Measurements from ENCODE around the gene USF2. TPM values are rescaled to one million over a fixed set of nuclear protein-coding genes. Genes with fewer than 3 reads are reported as not detected.
"Not testable (repeated sequence)": the region's sequence is repeated elsewhere in the genome, so short reads cannot be mapped to it uniquely, and the experiment has no call there.

Gene USF2
- polyA plus RNA-seq, 3 donors: 68.2 to 122 (median 118) TPM

DNA sequence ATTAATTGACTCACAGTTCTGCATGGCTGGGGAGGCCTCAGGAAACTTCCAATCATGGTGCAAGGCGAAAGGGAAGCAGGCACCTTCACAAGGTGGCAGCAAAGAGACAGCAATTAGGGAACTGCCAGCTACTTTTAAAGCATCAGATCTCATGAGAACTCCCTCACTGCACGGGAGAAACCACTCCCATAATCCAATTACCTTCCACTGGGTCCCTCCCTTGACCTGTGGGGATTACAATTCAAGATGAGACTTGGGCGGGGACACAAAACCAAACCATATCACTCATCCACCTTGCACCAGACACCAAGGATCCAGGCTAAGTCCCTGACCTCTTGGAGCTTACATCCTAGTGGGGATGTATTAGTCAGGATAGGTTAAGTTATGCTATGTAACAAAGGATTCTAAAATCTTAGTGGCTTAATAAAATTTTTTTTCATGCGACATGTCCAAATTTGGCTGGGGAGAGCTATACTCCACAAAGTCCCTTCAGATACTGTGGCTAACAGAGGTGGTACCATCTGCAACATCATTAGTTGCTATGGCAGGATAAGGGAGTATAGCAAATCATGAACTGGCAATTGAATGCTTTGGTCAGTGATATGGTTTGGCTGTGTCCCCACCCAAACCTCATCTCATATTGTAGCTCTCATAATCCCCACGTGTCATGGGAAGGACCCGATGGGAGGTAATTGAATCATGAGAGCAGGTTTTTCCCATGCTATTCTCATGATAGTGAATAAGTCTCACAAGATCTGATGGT, 31.9 kb upstream of the USF2 start:
- H3K27ac ChIP-seq (ENCODE audit: low read depth, low read length): no peak overlapping the region
- 79 to 81% (median 80%) methylated on average over 6 of the region's 6 CpGs for WGBS, 3 donors

DNA sequence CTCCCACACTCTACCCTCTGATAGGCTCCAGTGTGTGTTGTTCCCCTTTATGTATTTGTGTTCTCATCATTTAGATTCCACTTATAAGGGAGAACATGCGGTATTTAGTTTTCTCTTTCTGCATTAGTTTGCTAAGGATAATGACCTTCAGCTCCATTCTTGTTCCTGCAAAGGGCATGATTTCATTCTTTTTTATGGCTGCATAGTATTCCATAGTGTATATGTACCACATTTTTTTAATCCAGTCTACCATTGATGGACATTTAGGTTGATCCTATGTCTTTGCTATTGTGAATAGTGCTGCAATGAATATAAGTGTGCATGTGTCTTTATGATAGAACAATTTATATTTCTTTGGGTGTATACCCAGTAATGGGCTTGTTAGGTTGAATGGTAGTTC, 29.2 kb upstream of the USF2 start:
- 88 to 100% (median 91%) methylated on average over 1 of the region's 1 CpG for WGBS, 3 donors
- not testable (repeated sequence) for H3K27ac ChIP-seq (ENCODE audit: low read depth, low read length)

DNA sequence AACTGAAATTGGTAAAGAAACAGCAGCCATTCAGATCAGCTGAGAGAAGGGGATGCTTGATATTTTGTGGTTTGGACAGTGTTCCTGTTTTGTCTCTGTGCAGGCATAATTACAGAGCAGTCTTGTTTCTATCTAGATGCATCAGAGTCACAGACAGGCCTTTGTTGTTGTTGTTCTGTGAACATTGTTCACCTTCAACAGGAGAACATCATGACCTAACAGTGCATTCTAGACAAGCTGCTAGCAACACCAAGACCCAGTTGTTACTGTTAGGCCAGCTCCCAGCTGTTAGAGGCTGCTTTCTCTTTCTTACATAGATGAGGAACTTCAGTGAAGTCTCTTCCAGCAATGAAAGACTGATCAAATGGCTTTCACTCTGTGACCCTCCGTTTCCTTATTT, 28.4 kb upstream of the USF2 start:
- 66 to 80% (median 68%) methylated on average over 1 of the region's 1 CpG for WGBS, 3 donors

DNA sequence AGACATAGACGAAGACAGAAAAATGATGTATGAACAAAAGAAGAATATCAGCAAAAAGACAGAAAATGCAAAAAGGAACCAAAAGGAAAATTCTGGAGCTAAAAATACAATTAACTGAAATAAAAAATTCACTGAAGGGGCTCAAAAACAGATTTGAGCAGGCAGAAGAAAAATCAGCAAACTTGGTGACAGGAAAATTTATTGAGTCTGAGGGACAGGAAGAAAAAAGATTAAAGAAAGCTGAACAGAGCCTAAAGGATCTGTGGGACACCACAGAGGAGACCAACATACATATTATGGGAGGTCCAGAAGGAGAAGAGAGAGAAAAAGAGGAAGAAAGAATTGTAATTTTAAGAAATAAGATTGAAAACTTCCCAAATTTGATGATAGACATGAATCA, 27.3 kb upstream of the USF2 start:
- 89 to 92% (median 89%) methylated on average over 1 of the region's 1 CpG for WGBS, 3 donors
- H3K27ac ChIP-seq (ENCODE audit: low read depth, low read length): no peak overlapping the region

More for the DNA sequence above, 28.4 kb upstream of the USF2 start:
- no peak overlapping the region for H3K27ac ChIP-seq (ENCODE audit: low read depth, low read length)

DNA sequence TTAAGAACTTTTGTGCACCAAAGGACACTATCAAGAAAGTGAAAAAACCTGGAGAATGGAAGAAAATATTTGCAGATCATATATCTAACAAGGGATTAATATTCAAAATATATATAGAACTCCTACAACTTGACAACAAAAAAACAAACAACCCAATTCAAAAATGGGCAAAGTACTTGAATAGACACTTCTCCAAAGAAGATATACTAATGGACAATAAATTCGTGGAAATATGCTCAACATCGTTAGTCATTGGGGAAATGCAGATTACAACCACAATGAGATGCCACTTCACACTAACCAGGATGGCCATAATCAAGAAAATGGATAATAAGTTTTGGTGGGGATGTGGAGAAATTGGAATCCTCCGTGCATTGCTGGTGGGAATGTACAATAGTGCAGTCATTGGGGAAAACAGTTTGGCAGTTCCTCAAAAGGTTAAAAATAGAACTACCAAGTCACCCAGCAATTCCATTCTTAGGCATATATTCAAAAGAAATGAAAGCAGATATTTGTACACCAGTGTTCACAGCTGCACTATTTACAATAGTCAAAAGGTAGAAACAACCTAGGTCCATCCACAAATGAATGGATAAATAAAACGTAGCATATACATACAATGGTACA, 22.2 kb upstream of the USF2 start:
- no peak overlapping the region for H3K27ac ChIP-seq (ENCODE audit: low read depth, low read length)
- 52 to 85% (median 65%) methylated on average over 4 of the region's 4 CpGs for WGBS, 3 donors

DNA sequence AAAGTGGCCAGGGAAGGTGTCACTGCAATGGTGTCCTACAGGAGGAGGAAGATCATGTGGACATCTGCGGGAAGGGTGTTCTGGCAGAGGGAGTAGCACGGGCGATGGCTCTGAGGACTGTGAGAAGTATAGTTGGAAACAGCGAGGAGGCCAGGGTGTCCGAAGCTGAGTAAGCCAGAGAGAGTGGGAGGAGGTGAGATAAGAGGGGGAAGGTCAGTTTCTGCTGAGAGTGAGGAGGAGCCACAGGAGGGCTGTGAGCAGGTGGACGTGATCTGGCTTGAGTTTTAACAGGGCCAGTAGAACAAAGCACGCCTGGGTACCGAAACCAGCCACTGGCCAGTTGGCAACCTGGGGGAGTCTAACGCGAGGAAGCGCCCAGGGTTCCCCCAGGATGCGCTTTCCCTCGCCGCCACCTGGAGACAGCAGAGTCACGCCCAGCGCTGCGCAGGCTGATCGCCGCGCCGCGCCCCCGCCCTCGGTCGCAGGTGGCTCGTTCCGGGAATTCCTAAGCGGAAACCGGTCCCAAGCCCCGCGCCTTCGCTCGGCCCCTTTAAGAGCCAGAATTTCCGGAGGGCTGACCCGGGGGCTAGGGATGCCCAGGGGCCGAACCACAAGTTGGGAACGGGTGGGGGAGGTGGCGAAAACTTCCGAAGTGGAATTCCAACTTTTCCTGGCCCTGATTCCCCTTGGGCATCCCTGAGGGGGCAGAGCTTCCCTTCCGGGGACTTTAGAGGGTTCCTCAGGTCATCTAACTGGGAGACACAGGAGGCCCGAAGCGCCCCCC, 21.0 kb upstream of the USF2 start:
- H3K27ac ChIP-seq (ENCODE audit: low read depth, low read length): no peak overlapping the region

DNA sequence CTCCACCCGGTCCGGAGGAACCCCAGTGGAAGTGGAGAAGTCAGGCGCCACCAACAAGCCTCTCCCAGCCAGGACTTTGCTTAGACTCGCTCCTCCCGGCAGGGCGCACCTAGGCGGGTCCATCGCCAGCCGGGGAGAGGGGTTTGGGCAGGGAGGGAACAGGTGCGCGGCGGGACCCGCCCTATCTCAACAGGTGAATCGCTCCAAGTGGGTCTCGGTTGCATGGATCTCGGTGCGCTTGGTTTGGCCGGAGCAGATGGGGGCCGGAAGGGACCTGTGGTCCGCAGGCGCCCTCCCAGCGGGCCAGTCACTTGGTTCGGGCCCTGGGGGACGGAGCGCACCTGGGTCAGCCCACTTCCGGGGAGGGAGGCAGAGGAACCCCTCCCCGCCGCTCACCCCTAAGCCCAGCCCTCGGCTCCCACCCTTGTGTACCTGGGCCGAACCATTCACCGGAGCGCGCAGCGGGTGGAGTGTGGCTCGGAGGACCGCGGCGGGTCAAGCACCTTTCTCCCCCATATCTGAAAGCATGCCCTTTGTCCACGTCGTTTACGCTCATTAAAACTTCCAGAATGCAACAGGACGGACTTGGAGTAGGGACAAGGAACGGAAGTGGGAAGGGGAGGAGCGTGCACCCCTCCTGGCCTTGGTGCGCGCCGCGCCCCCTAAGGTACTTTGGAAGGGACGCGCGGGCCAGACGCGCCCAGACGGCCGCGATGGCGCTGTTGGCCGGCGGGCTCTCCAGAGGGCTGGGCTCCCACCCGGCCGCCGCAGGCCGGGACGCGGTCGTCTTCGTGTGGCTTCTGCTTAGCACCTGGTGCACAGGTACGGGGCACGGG, 20.2 kb upstream of the USF2 start, which contains the start of gene LSR:
LSR (plus strand) TSS at position 693 of the 836 bp plus-strand sequence; CDS start at position 714, 21 bp downstream.
- no peak within 1 kb of the TSS for H3K27ac ChIP-seq (ENCODE audit: low read depth, low read length)
- 0% methylated on average over 68 to 69 of the region's 69 CpGs for WGBS, 3 donors

More for the DNA sequence above, 21.0 kb upstream of the USF2 start:
- 0 to 4% (median 4%) methylated on average over 36 to 42 of the region's 42 CpGs for WGBS, 3 donors

DNA sequence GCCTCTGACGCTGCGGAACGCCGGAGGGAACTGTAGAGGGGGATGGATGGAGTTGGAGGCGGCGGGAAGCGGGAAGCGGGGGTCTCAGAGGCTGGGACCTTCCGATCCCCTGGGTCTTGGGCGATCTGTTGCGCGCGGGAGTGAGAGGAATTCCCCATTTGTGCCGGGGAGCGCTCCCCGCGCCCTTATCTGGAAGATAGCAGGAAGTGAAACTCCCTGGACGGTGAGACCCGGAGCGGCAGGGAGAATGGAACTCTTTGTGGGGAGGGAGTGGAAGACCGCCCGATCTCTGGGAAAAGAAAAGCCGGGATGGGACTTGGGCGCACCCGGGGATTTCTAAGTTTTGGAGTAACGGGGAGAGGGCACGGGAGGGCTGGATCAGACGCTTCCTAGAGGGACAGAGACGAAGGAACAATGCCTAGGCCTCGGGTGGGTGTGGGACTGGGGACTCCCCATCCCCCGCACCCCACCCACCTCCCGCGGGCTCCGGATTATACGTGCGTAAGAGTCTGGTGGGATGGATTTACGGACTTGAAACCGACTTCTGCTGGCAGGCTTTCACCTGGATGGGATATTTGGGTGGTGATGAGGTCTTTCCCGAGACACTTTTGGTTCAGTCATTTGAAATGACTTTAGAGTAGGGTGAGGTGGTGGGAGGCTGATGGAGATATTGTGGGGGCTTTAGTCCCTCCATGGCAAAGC, 19.5 kb upstream of the USF2 start:
- WGBS, 3 donors: 3 to 13% (median 10%) methylated on average over 39 of the region's 39 CpGs

DNA sequence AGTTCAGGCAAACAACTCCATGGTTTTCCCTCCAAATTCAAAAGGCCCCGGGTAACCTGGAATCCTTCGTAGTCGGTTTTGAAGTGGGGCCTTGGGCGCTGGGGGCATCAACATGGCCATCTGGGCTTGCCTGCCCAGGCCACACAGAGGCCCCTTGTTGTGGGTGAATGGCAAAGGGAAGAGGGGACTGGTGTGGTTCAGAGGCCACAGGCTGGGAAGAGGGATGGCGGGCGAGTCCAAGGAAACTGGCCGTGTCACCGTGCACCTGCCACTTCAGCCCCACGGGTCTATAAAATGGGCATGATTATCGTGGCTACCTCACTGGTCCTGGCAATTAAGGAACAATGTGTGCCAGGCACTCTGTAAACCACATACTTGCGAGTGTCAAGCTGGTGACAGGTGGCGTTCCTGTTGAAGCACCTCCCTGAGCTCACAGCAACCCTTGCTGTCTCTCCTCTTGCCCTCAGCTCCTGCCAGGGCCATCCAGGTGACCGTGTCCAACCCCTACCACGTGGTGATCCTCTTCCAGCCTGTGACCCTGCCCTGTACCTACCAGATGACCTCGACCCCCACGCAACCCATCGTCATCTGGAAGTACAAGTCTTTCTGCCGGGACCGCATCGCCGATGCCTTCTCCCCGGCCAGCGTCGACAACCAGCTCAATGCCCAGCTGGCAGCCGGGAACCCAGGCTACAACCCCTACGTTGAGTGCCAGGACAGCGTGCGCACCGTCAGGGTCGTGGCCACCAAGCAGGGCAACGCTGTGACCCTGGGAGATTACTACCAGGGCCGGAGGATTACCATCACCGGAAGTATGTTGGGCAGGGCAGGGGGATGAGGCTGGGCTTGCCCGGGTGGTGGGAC, 18.7 kb upstream of the USF2 start:
- no peak overlapping the region for H3K27ac ChIP-seq (ENCODE audit: low read depth, low read length)
- WGBS, 3 donors: 66 to 90% (median 86%) methylated on average over 34 of the region's 34 CpGs

More for the DNA sequence above, 19.5 kb upstream of the USF2 start:
- H3K27ac ChIP-seq (ENCODE audit: low read depth, low read length): no peak overlapping the region

DNA sequence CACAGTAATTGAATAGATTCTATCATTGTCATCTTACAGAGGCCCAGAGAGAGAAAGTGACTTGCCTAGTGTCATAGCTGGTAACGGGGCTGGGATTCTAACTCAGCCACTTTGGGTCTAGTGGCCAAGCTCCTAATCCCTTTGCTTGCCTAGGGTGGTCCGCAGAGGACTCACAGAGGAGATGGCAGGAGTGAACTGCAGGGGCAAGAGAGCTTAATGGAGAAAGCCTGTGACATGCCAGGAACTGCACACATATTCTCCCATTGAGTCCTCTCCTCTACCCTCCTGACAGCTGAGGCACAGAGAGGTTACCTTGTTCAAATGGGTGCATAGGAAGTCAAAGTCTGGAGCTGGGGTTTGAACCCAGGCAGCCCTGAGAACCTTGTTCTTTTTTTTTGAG, 17.3 kb upstream of the USF2 start:
- WGBS, 3 donors: 83 to 98% (median 86%) methylated on average over 2 of the region's 2 CpGs

DNA sequence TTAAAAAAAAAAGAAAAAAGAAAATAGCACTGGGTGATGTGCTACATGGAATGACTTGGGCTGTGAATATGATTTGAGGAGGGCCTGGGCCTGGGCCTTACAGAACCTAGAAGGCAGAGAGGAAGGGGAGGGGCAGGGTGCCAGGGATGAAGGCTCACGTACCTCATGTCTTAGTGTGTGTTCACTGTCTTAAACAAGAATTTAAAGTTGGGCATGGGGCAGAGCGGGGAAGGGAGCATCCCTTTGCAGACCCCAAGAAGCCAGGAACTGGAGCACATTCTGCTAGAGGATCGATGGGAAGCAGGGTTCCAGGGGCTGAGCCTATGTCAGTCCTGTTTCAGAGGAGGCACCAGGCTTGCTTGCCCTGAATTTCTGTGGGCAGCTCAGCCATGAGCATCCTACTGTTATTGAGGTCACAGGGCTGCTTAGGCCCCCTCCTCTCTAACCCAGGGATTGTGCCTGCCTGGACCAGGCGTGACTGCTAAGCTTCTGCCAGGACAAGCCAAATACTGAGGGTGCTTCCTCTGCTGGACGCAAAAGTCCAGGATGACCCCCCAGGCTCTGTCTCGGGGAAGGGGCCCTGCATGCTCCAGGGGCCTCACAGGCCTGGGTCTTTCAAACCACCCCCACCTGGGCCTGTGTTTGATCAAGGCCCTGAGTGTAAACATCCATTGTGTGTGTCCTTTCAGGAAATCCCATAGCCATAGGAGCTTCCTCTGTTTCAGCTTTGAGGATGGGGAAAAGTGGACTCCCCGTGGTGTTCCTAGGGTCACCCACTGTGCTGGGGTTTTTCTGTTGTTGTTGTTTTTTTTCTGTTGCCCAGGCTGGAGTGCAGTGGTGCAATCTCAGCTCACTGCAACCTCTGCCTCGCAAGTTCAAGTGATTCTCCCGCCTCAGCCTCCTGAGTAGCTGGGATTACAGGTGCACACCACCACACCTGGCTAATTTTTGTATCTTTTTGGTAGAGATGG, 15.2 kb upstream of the USF2 start:
- H3K27ac ChIP-seq (ENCODE audit: low read depth, low read length): no peak overlapping the region
- WGBS, 3 donors: 76 to 77% (median 76%) methylated on average over 9 of the region's 9 CpGs

More for the DNA sequence above, 17.3 kb upstream of the USF2 start:
- H3K27ac ChIP-seq (ENCODE audit: low read depth, low read length): no peak overlapping the region

DNA sequence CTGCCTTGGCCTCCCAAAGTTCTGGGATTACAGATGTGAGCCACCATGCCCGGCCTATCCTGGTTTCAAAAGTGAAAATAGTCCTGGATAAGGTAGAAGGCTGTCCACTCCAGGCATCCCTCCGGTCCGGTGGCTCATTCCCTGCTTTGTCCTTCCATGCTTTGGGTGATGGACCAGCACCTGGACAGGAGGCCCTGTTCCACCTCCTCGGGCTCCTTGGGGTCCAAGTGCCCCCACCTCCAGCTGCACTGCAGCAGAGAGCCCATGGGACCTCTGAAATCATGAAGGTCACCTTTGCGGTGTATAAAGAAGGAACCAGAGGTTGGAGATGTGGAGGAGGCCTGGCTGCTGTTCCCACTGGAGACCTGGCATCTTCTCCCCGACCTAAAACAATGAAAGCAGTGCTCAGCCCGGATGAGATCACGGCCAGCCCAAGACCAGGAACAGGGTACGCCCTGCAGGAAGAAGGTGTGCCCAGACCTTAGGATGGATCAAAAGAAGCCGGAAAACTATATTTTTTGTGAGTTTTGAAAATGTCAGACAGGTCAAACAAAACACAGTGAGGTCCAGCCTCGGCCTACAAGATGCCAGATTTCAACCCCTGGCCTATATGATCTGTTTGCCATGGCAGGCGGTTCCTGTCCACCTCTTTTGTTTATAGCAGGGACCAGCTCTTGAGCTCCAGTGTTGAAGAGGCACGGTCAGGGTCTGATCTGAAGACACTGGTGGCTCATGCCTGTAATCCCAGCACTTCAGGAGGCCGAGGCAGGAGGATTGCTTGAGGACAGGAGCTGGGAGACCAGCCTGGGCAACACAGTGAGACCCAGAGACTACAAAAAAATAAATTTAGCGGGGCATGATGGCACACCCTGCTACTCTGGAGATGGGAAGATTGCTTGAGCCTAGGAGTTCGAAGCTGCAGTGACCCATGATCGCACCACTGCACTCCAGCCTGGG, 14.1 kb upstream of the USF2 start:
- WGBS, 3 donors: 81 to 90% (median 85%) methylated on average over 17 of the region's 17 CpGs
- no peak overlapping the region for H3K27ac ChIP-seq (ENCODE audit: low read depth, low read length)

DNA sequence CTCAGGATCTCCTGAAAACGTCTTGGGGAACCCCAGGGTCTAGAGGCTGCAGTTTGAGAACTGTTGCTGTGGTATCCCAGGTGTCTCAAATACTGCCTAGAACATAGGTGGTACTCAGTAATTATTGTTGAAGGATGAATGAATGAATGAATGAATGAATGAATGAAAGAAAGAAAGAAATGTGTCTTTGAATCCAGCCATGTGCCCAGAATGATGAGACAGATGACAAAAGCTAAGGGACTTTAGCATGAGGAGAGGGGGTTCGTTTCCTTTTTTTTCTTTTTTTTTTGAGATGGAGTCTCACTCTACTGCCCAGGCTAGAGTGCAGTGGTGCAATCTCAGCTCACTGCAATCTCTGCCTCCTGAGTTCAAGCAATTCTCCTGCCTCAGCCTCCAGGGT, 12.2 kb upstream of the USF2 start:
- H3K27ac ChIP-seq (ENCODE audit: low read depth, low read length): no peak overlapping the region
- WGBS, 3 donors: 45 to 67% (median 63%) methylated on average over 2 of the region's 2 CpGs

DNA sequence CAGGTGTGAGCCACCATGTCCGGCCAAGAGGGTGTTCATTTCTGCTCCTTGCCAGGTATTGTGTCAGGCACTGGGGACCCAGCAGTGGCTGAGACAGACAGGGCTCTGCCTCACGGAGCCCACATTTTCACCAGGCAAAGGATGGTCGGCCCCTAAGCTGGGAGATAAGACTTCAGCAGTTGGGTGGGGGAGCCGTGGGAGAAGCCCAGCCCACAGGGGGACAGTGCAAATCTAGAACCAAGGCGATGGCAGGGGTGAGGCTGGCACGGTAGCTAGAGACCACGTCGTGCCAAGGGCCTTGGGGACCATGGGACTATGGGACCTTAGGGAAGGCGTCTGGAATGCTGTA, 11.7 kb upstream of the USF2 start:
- H3K27ac ChIP-seq (ENCODE audit: low read depth, low read length): no peak overlapping the region
- WGBS, 3 donors: 78 to 83% (median 79%) methylated on average over 9 of the region's 9 CpGs

Measured in adipose tissue (tissue), 3 donors.